ENCODE measurements around the gene RUFY2. TPM values are rescaled to one million over a fixed set of nuclear protein-coding genes. Genes with fewer than 3 reads are reported as not detected.

Gene RUFY2
- total RNA-seq, 1 experiment from 2014 or later = 30.6 TPM

GRCh38 chr10:68385740-68386139, 21.3 kb downstream of the RUFY2 start:
- no peaks in the 10 kb centered on the region for H3K27me3 ChIP-seq (ENCODE audit: low read length)
- H3K9me3 ChIP-seq (ENCODE audit: low read length) = no peaks in the 10 kb centered on the region
- H3K4me2 ChIP-seq (ENCODE audit: low read depth, low read length, poor library complexity, severe bottlenecking) = no peak overlapping the region
- no peak overlapping the region for H3K4me3 ChIP-seq (ENCODE audit: low read length)
- H3K4me1 ChIP-seq (ENCODE audit: low read length) = no peaks in the 10 kb centered on the region
- no peak overlapping the region for H2AFZ ChIP-seq (ENCODE audit: low read length)
- peaks cover 30% of the 10 kb centered on the region for H3K36me3 ChIP-seq (ENCODE audit: insufficient read depth, low read length)
- H3K9ac ChIP-seq (ENCODE audit: low read length) = no peak overlapping the region
- no peak overlapping the region for H3K27ac ChIP-seq (ENCODE audit: low read length)
- no peaks in the 10 kb centered on the region for H3K9me2 ChIP-seq (replicated peaks; ENCODE audit: insufficient read depth, low read length)
- H4K20me1 ChIP-seq (ENCODE audit: insufficient read depth, low read depth, low read length) = no peaks in the 10 kb centered on the region
- no peak for DNase-seq
- no peaks in the 10 kb centered on the region for H3K79me2 ChIP-seq (ENCODE audit: low read length)

DNA sequence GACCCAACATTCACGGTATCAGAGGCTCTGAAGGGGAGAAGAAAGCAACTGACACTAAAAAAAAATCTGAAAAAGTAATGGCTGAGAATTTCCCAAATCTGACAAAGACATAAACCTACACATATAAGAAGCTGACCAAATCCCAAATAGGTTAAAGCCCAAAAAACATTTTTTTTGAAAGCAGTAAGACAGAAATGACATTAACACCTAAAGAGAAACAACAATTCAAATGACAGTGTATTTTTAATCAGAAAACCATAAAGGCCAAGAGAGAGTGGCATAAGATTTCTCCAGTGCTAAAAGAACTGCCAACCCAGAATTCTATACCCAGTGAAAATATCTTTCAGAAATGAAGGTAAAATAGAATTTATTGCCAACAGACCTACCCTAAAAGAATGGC, 35.5 kb downstream of the RUFY2 start:
- no peaks in the 10 kb centered on the region for H4K20me1 ChIP-seq (ENCODE audit: insufficient read depth, low read depth, low read length)
- H3K4me1 ChIP-seq (ENCODE audit: low read length) = no peaks in the 10 kb centered on the region
- no peaks in the 10 kb centered on the region for H3K9me2 ChIP-seq (replicated peaks; ENCODE audit: insufficient read depth, low read length)
- DNase-seq = no peak
- H3K4me2 ChIP-seq (ENCODE audit: low read depth, low read length, poor library complexity, severe bottlenecking) = no peak overlapping the region
- H3K79me2 ChIP-seq (ENCODE audit: low read length) = no peaks in the 10 kb centered on the region
- H3K27ac ChIP-seq (ENCODE audit: low read length) = no peak overlapping the region
- H3K4me3 ChIP-seq (ENCODE audit: low read length) = no peak overlapping the region
- H2AFZ ChIP-seq (ENCODE audit: low read length) = no peak overlapping the region
- H3K27me3 ChIP-seq (ENCODE audit: low read length) = no peaks in the 10 kb centered on the region
- H3K36me3 ChIP-seq (ENCODE audit: insufficient read depth, low read length) = peaks cover 48% of the 10 kb centered on the region
- H3K9ac ChIP-seq (ENCODE audit: low read length) = no peak overlapping the region
- H3K9me3 ChIP-seq (ENCODE audit: low read length) = peaks cover 11% of the 10 kb centered on the region

GRCh38 chr10:68367121-68367520, 40.0 kb downstream of the RUFY2 start:
- no peak for DNase-seq
- no peak overlapping the region for H3K4me3 ChIP-seq (ENCODE audit: low read length)
- H3K9me2 ChIP-seq (replicated peaks; ENCODE audit: insufficient read depth, low read length) = no peaks in the 10 kb centered on the region
- H3K4me2 ChIP-seq (ENCODE audit: low read depth, low read length, poor library complexity, severe bottlenecking) = no peak overlapping the region
- H4K20me1 ChIP-seq (ENCODE audit: insufficient read depth, low read depth, low read length) = no peaks in the 10 kb centered on the region
- H3K27ac ChIP-seq (ENCODE audit: low read length) = no peak overlapping the region
- H3K36me3 ChIP-seq (ENCODE audit: insufficient read depth, low read length) = peaks cover 21% of the 10 kb centered on the region; the same call in 1 of the 2 replicates
- H2AFZ ChIP-seq (ENCODE audit: low read length) = no peak overlapping the region
- H3K27me3 ChIP-seq (ENCODE audit: low read length) = no peaks in the 10 kb centered on the region
- H3K9ac ChIP-seq (ENCODE audit: low read length) = no peak overlapping the region
- H3K4me1 ChIP-seq (ENCODE audit: low read length) = no peaks in the 10 kb centered on the region
- H3K79me2 ChIP-seq (ENCODE audit: low read length) = no peaks in the 10 kb centered on the region
- no peaks in the 10 kb centered on the region for H3K9me3 ChIP-seq (ENCODE audit: low read length)

DNA sequence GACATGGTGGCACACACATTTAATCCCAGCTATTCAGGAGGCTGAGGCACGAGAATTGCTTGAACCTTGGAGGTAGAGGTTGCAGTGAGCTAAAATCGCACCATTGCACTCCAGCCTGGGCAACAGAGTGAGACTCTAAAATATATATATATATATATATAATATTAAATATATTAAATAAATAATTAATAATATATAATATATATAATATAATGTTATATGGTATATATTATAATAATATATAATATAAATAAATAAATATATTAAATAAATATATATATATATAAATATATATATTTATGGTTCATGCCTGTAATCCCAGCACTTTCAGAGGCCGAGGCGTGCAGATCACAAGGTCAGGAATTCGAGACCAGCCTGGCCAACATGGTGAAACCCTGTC, 40.5 kb downstream of the RUFY2 start:
- Histone ChIP-seq H3K9me3 (ENCODE audit: low read length) (no peaks in the 10 kb centered on the region), H3K4me1 (ENCODE audit: low read length) (no peaks in the 10 kb centered on the region), H3K79me2 (ENCODE audit: low read length) (no peaks in the 10 kb centered on the region), H3K4me2 (ENCODE audit: low read depth, low read length, poor library complexity, severe bottlenecking) (no peak overlapping the region), H4K20me1 (ENCODE audit: insufficient read depth, low read depth, low read length) (no peaks in the 10 kb centered on the region), H3K9ac (ENCODE audit: low read length) (no peak overlapping the region), H2AFZ (ENCODE audit: low read length) (no peak overlapping the region), H3K27me3 (ENCODE audit: low read length) (no peaks in the 10 kb centered on the region), H3K36me3 (ENCODE audit: insufficient read depth, low read length) (peaks cover 15% of the 10 kb centered on the region; the same call in 1 of the 2 replicates), H3K9me2 (replicated peaks; ENCODE audit: insufficient read depth, low read length) (no peaks in the 10 kb centered on the region), H3K4me3 (ENCODE audit: low read length) (no peak overlapping the region), H3K27ac (ENCODE audit: low read length) (no peak overlapping the region)
- no peak for DNase-seq

GRCh38 chr10:68365611-68366010, 41.5 kb downstream of the RUFY2 start:
- Histone ChIP-seq H2AFZ (ENCODE audit: low read length) (no peak overlapping the region), H3K4me3 (ENCODE audit: low read length) (no peak overlapping the region), H3K9me3 (ENCODE audit: low read length) (no peaks in the 10 kb centered on the region), H3K36me3 (ENCODE audit: insufficient read depth, low read length) (peaks cover 12% of the 10 kb centered on the region; the same call in 1 of the 2 replicates), H3K27ac (ENCODE audit: low read length) (no peak overlapping the region), H3K4me2 (ENCODE audit: low read depth, low read length, poor library complexity, severe bottlenecking) (no peak overlapping the region), H3K9ac (ENCODE audit: low read length) (no peak overlapping the region), H3K9me2 (replicated peaks; ENCODE audit: insufficient read depth, low read length) (no peaks in the 10 kb centered on the region), H3K79me2 (ENCODE audit: low read length) (no peaks in the 10 kb centered on the region), H3K27me3 (ENCODE audit: low read length) (no peaks in the 10 kb centered on the region), H3K4me1 (ENCODE audit: low read length) (no peaks in the 10 kb centered on the region), H4K20me1 (ENCODE audit: insufficient read depth, low read depth, low read length) (no peaks in the 10 kb centered on the region)
- DNase-seq = no peak

- Histone ChIP-seq H3K9me3 (ENCODE audit: low read length) (no peaks in the 10 kb centered on the region), H3K4me2 (ENCODE audit: low read depth, low read length, poor library complexity, severe bottlenecking) (no peak overlapping the region), H3K9me2 (replicated peaks; ENCODE audit: insufficient read depth, low read length) (no peaks in the 10 kb centered on the region), H2AFZ (ENCODE audit: low read length) (no peak overlapping the region), H4K20me1 (ENCODE audit: insufficient read depth, low read depth, low read length) (no peaks in the 10 kb centered on the region), H3K36me3 (ENCODE audit: insufficient read depth, low read length) (peaks cover 8% of the 10 kb centered on the region; the same call in 1 of the 2 replicates), H3K4me1 (ENCODE audit: low read length) (no peaks in the 10 kb centered on the region), H3K27ac (ENCODE audit: low read length) (no peak overlapping the region), H3K9ac (ENCODE audit: low read length) (no peak overlapping the region), H3K27me3 (ENCODE audit: low read length) (no peaks in the 10 kb centered on the region), H3K79me2 (ENCODE audit: low read length) (no peaks in the 10 kb centered on the region), H3K4me3 (ENCODE audit: low read length) (no peak overlapping the region)
- no peak for DNase-seq
Observed at GRCh38 chr10:68364101-68364886, 42.8 kb downstream of the RUFY2 start.

- Histone ChIP-seq H3K79me2 (ENCODE audit: low read length) (no peaks in the 10 kb centered on the region), H3K4me2 (ENCODE audit: low read depth, low read length, poor library complexity, severe bottlenecking) (no peak overlapping the region), H3K4me1 (ENCODE audit: low read length) (no peaks in the 10 kb centered on the region), H2AFZ (ENCODE audit: low read length) (no peak overlapping the region), H3K4me3 (ENCODE audit: low read length) (no peak overlapping the region), H3K9ac (ENCODE audit: low read length) (no peak overlapping the region), H3K36me3 (ENCODE audit: insufficient read depth, low read length) (peaks cover 8% of the 10 kb centered on the region; the same call in 1 of the 2 replicates), H3K27ac (ENCODE audit: low read length) (no peak overlapping the region), H3K9me2 (replicated peaks; ENCODE audit: insufficient read depth, low read length) (no peaks in the 10 kb centered on the region), H3K9me3 (ENCODE audit: low read length) (no peaks in the 10 kb centered on the region), H3K27me3 (ENCODE audit: low read length) (no peaks in the 10 kb centered on the region), H4K20me1 (ENCODE audit: insufficient read depth, low read depth, low read length) (no peaks in the 10 kb centered on the region)
- DNase-seq = no peak
Observed at GRCh38 chr10:68362590-68362989, 44.5 kb downstream of the RUFY2 start.

GRCh38 chr10:68359189-68359588, 47.9 kb downstream of the RUFY2 start:
- no peak for DNase-seq
- H3K9me2 ChIP-seq (replicated peaks; ENCODE audit: insufficient read depth, low read length) = no peaks in the 10 kb centered on the region
- H3K79me2 ChIP-seq (ENCODE audit: low read length) = no peaks in the 10 kb centered on the region
- no peak overlapping the region for H3K9ac ChIP-seq (ENCODE audit: low read length)
- peaks cover 11% of the 10 kb centered on the region; the same call in 1 of the 2 replicates for H3K36me3 ChIP-seq (ENCODE audit: insufficient read depth, low read length)
- no peaks in the 10 kb centered on the region for H3K4me1 ChIP-seq (ENCODE audit: low read length)
- H4K20me1 ChIP-seq (ENCODE audit: insufficient read depth, low read depth, low read length) = no peaks in the 10 kb centered on the region
- H3K4me2 ChIP-seq (ENCODE audit: low read depth, low read length, poor library complexity, severe bottlenecking) = no peak overlapping the region
- H3K9me3 ChIP-seq (ENCODE audit: low read length) = no peaks in the 10 kb centered on the region
- H3K27me3 ChIP-seq (ENCODE audit: low read length) = no peaks in the 10 kb centered on the region
- H3K27ac ChIP-seq (ENCODE audit: low read length) = no peak overlapping the region
- no peak overlapping the region for H2AFZ ChIP-seq (ENCODE audit: low read length)
- no peak overlapping the region for H3K4me3 ChIP-seq (ENCODE audit: low read length)

Data from Karpas-422 (cell line).